DND-41 (cell line): ENCODE measurements around the gene CRACDL.

ENCODE experiments used
- ATAC-seq: fragments of 200-7000 bp; cut with Tn5 transposase; 3 replicates; pipeline ENCODE4 v1.9.1; 2021; ENCODE audit warnings: low read depth; ENCODE audit not compliant: insufficient read depth
- DNase-seq: peaks from one replicate; pipeline ENCODE4 v3.0.0-alpha.2; 2020
- H2AFZ ChIP-seq: 2 replicates; pipeline ENCODE4 v1.6.0; 2012; ENCODE audit warnings: low read depth, low read length
- H3K27ac ChIP-seq: 2 replicates; pipeline ENCODE4 v1.5.1; 2012; ENCODE audit warnings: low read length, inconsistent platforms
- H3K27me3 ChIP-seq: fragments of 200-600 bp; sonication (generic); 2 replicates; pipeline ENCODE4 v1.6.0; 2012; ENCODE audit warnings: low read length, mild to moderate bottlenecking, inconsistent platforms; ENCODE audit not compliant: insufficient read depth, poor library complexity
- H3K36me3 ChIP-seq: 2 replicates; pipeline ENCODE4 v1.5.1; 2012; ENCODE audit warnings: low read length, inconsistent platforms; ENCODE audit not compliant: insufficient read depth
- H3K4me1 ChIP-seq: 2 replicates; pipeline ENCODE4 v1.5.1; 2012; ENCODE audit warnings: mild to moderate bottlenecking, low read length; ENCODE audit not compliant: insufficient read depth
- H3K4me2 ChIP-seq: 2 replicates; pipeline ENCODE4 v1.6.0; 2012; ENCODE audit warnings: mild to moderate bottlenecking, moderate library complexity, low read length, inconsistent platforms; ENCODE audit not compliant: insufficient read depth
- H3K4me3 ChIP-seq, 2 experiments: fragments of 200-600 bp in 1 of 2; shearing (Covaris generic) in 1 of 2; 2 replicates each; pipeline ENCODE4 v1.5.1; 2012 to 2016; ENCODE audit warnings: inconsistent platforms in 2 of 2, low read length in 2 of 2, mild to moderate bottlenecking in 2 of 2, low read depth in 1 of 2, moderate library complexity in 1 of 2
- H3K79me2 ChIP-seq: 2 replicates; pipeline ENCODE4 v1.6.0; 2012; ENCODE audit warnings: low read length, inconsistent platforms; ENCODE audit not compliant: insufficient read depth
- H3K9ac ChIP-seq: 2 replicates; pipeline ENCODE4 v1.6.0; 2012; ENCODE audit warnings: low read depth, mild to moderate bottlenecking, inconsistent platforms, low read length, moderate library complexity
- H3K9me3 ChIP-seq: 2 replicates; pipeline ENCODE4 v1.5.1; 2012; ENCODE audit warnings: low read length, moderate library complexity, mild to moderate bottlenecking, inconsistent platforms; ENCODE audit not compliant: insufficient read depth, severe bottlenecking
- H4K20me1 ChIP-seq: 2 replicates; pipeline ENCODE4 v1.6.0; 2012; ENCODE audit warnings: low read length; ENCODE audit not compliant: insufficient read depth
- CTCF ChIP-seq: IDR thresholded peaks from 2 replicates; pipeline ENCODE4 v1.5.1; 2012; ENCODE audit warnings: borderline replicate concordance, low read length, moderate library complexity, mild to moderate bottlenecking; ENCODE audit not compliant: poor library complexity, severe bottlenecking; ENCODE audit errors: extremely low read depth
- EZH2 ChIP-seq: IDR thresholded peaks from 3 replicates; pipeline ENCODE4 v1.6.1; 2012; ENCODE audit warnings: borderline replicate concordance, low read depth, mild to moderate bottlenecking, moderate library complexity, low read length, inconsistent platforms; ENCODE audit not compliant: severe bottlenecking

Gene CRACDL

GRCh38 chr2:98907385-98907784, 28.6 kb downstream of the CRACDL start:
- TF ChIP-seq CTCF: no peak
- TF ChIP-seq EZH2: no peak
- H4K20me1 ChIP-seq: no peaks in the 10 kb centered on the region
- H3K27me3 ChIP-seq: peaks cover 3% of the 10 kb centered on the region
- no peak for ATAC-seq
- no peaks in the 10 kb centered on the region for H3K36me3 ChIP-seq
- H2AFZ ChIP-seq: no peak overlapping the region
- no peak for DNase-seq
- no peaks in the 10 kb centered on the region for H3K9me3 ChIP-seq
- no peaks in the 10 kb centered on the region for H3K4me1 ChIP-seq
- H3K79me2 ChIP-seq: no peaks in the 10 kb centered on the region
- H3K27ac ChIP-seq: no peak overlapping the region
- H3K4me2 ChIP-seq: no peak overlapping the region
- H3K9ac ChIP-seq: no peak overlapping the region
- no peak overlapping the region for H3K4me3 ChIP-seq

GRCh38 chr2:98903767-98904485, 32.1 kb downstream of the CRACDL start:
- Histone ChIP-seq H3K4me1 (no peaks in the 10 kb centered on the region), H3K4me2 (no peak overlapping the region), H4K20me1 (no peaks in the 10 kb centered on the region), H3K4me3 (no peak overlapping the region), H3K9me3 (no peaks in the 10 kb centered on the region), H3K79me2 (no peaks in the 10 kb centered on the region), H3K9ac (no peak overlapping the region), H2AFZ (no peak overlapping the region), H3K27ac (no peak overlapping the region), H3K36me3 (no peaks in the 10 kb centered on the region), H3K27me3 (peaks cover 3% of the 10 kb centered on the region)
- ATAC-seq: no peak
- DNase-seq: no peak
- no peak for TF ChIP-seq EZH2
- TF ChIP-seq CTCF: no peak

- no peak for ATAC-seq
- Histone ChIP-seq H4K20me1 (no peaks in the 10 kb centered on the region), H3K4me3 (no peak overlapping the region), H3K36me3 (no peaks in the 10 kb centered on the region), H3K4me2 (no peak overlapping the region), H3K4me1 (no peaks in the 10 kb centered on the region), H3K9me3 (no peaks in the 10 kb centered on the region), H3K27ac (no peak overlapping the region), H3K27me3 (peaks cover under 1% of the 10 kb centered on the region), H3K9ac (no peak overlapping the region), H2AFZ (no peak overlapping the region), H3K79me2 (no peaks in the 10 kb centered on the region)
- no peak for DNase-seq
- TF ChIP-seq CTCF (no peak), EZH2 (no peak)
Observed at GRCh38 chr2:98903064-98903355, 33.0 kb downstream of the CRACDL start.
